ENCODE measurements around the gene FTO.

Gene FTO

GRCh38 chr16:53761962-53762703 is 58.2 kb downstream of the FTO start:
- CTCF ChIA-PET, result interaction anchor here (1.2 kb wide), 1 partner anchor 18 kb away, joined by 3 read pairs; no protein-coding TSS in a partner anchor

GRCh38 chr16:53766304-53767016 is 62.5 kb downstream of the FTO start:
- DNase-seq (ENCODE audit: low read depth, low spot score), result no peak
- POLR2A ChIA-PET, result no interaction called here
- CTCF ChIA-PET, result interaction anchor here (1.2 kb wide), 1 partner anchor 9 kb away, joined by 3 read pairs; no protein-coding TSS in a partner anchor
- no peak overlapping the region for H3K4me3 ChIP-seq (ENCODE audit: low read depth, low read length)
- no peak for TF ChIP-seq CTCF (IDR thresholded peaks at IDR 0.05; ENCODE audit: insufficient read depth, low read length, missing control alignments)

More at GRCh38 chr16:53761962-53762703, 58.2 kb downstream of the FTO start:
- POLR2A ChIA-PET, result no interaction called here
- no peak overlapping the region for H3K4me3 ChIP-seq (ENCODE audit: low read depth, low read length)
- no peak for TF ChIP-seq CTCF (IDR thresholded peaks at IDR 0.05; ENCODE audit: insufficient read depth, low read length, missing control alignments)
- no peak for DNase-seq (ENCODE audit: low read depth, low spot score)

- no peak for TF ChIP-seq CTCF (IDR thresholded peaks at IDR 0.05; ENCODE audit: insufficient read depth, low read length, missing control alignments)
- DNase-seq (ENCODE audit: low read depth, low spot score), result no peak
- ChIA-PET CTCF (interaction anchor here (0.9 to 2.6 kb wide), 7 partner anchors 12 to 1169 kb away, joined by 3 to 12 read pairs (median 3); no protein-coding TSS in a partner anchor), POLR2A (interaction anchor here (0.6 kb wide), 1 partner anchor 500 kb away, joined by 3 read pairs; no protein-coding TSS in a partner anchor)
- H3K4me3 ChIP-seq (ENCODE audit: low read depth, low read length), result no peak overlapping the region
Observed at GRCh38 chr16:53768167-53768566, 64.2 kb downstream of the FTO start.

- H3K4me3 ChIP-seq (ENCODE audit: low read depth, low read length), result no peak overlapping the region
- peak; percentile 81 for DNase-seq (ENCODE audit: low read depth, low spot score)
- ChIA-PET CTCF (interaction anchor here (0.9 to 2.6 kb wide), 10 partner anchors 13 to 1168 kb away, joined by 3 to 12 read pairs (median 3); partner anchors contain the start of gene IRX5), POLR2A (interaction anchor here (0.6 to 0.9 kb wide), 2 partner anchors 500 to 517 kb away, joined by 3 read pairs; no protein-coding TSS in a partner anchor)
- TF ChIP-seq CTCF (IDR thresholded peaks at IDR 0.05; ENCODE audit: insufficient read depth, low read length, missing control alignments), result no peak
Observed at GRCh38 chr16:53768593-53768992, 64.6 kb downstream of the FTO start.

GRCh38 chr16:53769185-53769584 is 65.2 kb downstream of the FTO start:
- CTCF ChIA-PET, result interaction anchor here (0.9 to 2.6 kb wide), 8 partner anchors 14 to 1168 kb away, joined by 3 to 12 read pairs (median 4); partner anchors contain the start of gene IRX5
- POLR2A ChIA-PET, result interaction anchor here (0.9 kb wide), 1 partner anchor 516 kb away, joined by 3 read pairs; no protein-coding TSS in a partner anchor
- no peak overlapping the region for H3K4me3 ChIP-seq (ENCODE audit: low read depth, low read length)
- no peak for TF ChIP-seq CTCF (IDR thresholded peaks at IDR 0.05; ENCODE audit: insufficient read depth, low read length, missing control alignments)
- DNase-seq (ENCODE audit: low read depth, low spot score), result no peak

GRCh38 chr16:53769787-53770186 is 65.8 kb downstream of the FTO start:
- no peak for DNase-seq (ENCODE audit: low read depth, low spot score)
- no peak for TF ChIP-seq CTCF (IDR thresholded peaks at IDR 0.05; ENCODE audit: insufficient read depth, low read length, missing control alignments)
- CTCF ChIA-PET, result interaction anchor here (1.0 to 2.6 kb wide), 3 partner anchors 15 to 122 kb away, joined by 3 to 12 read pairs (median 5); no protein-coding TSS in a partner anchor
- POLR2A ChIA-PET, result no interaction called here
- H3K4me3 ChIP-seq (ENCODE audit: low read depth, low read length), result no peak overlapping the region
